ENCODE measurements around the gene RHBDL2.

DNA sequence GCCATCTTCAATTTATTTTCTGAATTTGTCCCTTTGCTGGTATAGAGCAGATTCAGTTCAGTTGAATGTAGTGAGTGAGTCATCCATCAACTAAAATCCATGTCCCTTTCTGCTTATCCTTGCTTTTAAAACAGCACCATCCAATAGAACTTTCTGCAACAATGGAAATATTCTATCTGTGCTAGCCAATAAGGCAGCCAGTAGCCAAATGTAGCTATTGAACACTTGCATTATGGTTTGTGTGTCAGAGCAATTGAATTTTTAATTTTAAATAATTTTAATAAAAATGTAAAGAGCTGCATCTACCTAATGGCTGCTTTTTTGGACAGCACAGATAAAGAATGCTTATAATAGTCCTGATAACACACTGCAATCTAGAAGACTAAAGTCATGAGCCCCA lies 60.1 kb downstream of the RHBDL2 start, which contains the start of gene GJA9:
- no peak for TF ChIP-seq RAD21 (IDR thresholded peaks at IDR 0.05; ENCODE audit: low read depth)
- TF ChIP-seq, protein P1, sequence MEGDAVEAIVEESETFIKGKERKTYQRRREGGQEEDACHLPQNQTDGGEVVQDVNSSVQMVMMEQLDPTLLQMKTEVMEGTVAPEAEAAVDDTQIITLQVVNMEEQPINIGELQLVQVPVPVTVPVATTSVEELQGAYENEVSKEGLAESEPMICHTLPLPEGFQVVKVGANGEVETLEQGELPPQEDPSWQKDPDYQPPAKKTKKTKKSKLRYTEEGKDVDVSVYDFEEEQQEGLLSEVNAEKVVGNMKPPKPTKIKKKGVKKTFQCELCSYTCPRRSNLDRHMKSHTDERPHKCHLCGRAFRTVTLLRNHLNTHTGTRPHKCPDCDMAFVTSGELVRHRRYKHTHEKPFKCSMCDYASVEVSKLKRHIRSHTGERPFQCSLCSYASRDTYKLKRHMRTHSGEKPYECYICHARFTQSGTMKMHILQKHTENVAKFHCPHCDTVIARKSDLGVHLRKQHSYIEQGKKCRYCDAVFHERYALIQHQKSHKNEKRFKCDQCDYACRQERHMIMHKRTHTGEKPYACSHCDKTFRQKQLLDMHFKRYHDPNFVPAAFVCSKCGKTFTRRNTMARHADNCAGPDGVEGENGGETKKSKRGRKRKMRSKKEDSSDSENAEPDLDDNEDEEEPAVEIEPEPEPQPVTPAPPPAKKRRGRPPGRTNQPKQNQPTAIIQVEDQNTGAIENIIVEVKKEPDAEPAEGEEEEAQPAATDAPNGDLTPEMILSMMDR (IDR thresholded peaks at IDR 0.05 in 2 of 3, conservative IDR thresholded peaks at IDR 0.05 in 1 of 3; ENCODE audit: borderline replicate concordance in 1 of 3, insufficient read depth in 1 of 3, low read depth in 2 of 3, low read length in 2 of 3) = no peak
